Astrocyte of the spinal cord (primary cell): Measurements from ENCODE around the gene PCBP3.
A peak's percentile ranks its signal among the peaks of the same experiment; 100 is the strongest.

Experiments used
- DNase-seq: peaks from one replicate; pipeline ENCODE4 v3.0.0; 2011; ENCODE audit warnings: low read depth, low spot score
- H3K4me3 ChIP-seq: 2 replicates; pipeline ENCODE4 v1.5.1; 2011; ENCODE audit warnings: low read depth, mild to moderate bottlenecking, low read length, moderate library complexity
- CTCF ChIP-seq: IDR thresholded peaks from 2 replicates; pipeline ENCODE4 v1.5.1; 2012; ENCODE audit warnings: low read depth, mild to moderate bottlenecking, low read length, inconsistent platforms
- in situ Hi-C: cut with HindIII; loops from 2 replicates; pipeline ENCODE4 v1.10.0; 2017; ENCODE audit warnings: low sequenced_read_pairs

PCBP3 gene

GRCh38 chr21:45631540-45631939, 12.0 kb upstream of the PCBP3 start:
- no peak for DNase-seq
- in situ Hi-C loops: no loop called here

GRCh38 chr21:45632160-45632559, 11.4 kb upstream of the PCBP3 start:
- no peak for TF ChIP-seq CTCF
- in situ Hi-C loops: no loop called here
- no peak for DNase-seq
- H3K4me3 ChIP-seq: no peak overlapping the region

More at GRCh38 chr21:45631540-45631939, 12.0 kb upstream of the PCBP3 start:
- no peak for TF ChIP-seq CTCF
- H3K4me3 ChIP-seq: no peak overlapping the region

GRCh38 chr21:45632637-45633251, 10.8 kb upstream of the PCBP3 start:
- no peak for DNase-seq

GRCh38 chr21:45634511-45635183, 8.9 kb upstream of the PCBP3 start:
- in situ Hi-C loops: no loop called here
- TF ChIP-seq CTCF: no peak
- DNase-seq: peak; percentile 26
- no peak overlapping the region for H3K4me3 ChIP-seq

More at GRCh38 chr21:45632637-45633251, 10.8 kb upstream of the PCBP3 start:
- in situ Hi-C loops: no loop called here
- no peak overlapping the region for H3K4me3 ChIP-seq
- TF ChIP-seq CTCF: no peak

- H3K4me3 ChIP-seq: no peak overlapping the region
- DNase-seq: no peak
- in situ Hi-C loops: no loop called here
- TF ChIP-seq CTCF: no peak
Observed at GRCh38 chr21:45635271-45636151, 8.0 kb upstream of the PCBP3 start.

- no peak for DNase-seq
- no peak for TF ChIP-seq CTCF
- in situ Hi-C loops: no loop called here
- H3K4me3 ChIP-seq: no peak overlapping the region
Observed at GRCh38 chr21:45636459-45636858, 7.1 kb upstream of the PCBP3 start.
